Stimulated activated CD4-positive, alpha-beta T cell treated with anti-CD3 and anti-CD28 coated beads, Interleukin-2, amount 100 ng/mL, for 48 hours (primary cell): ENCODE data around the gene FCRL6.
A peak's percentile ranks its signal among the peaks of the same experiment; 100 is the strongest.

ENCODE experiments used
- DNase-seq, 2 donors: peaks; one replicate each; pipeline ENCODE4 v3.0.0-alpha.2; 2020

Gene FCRL6

GRCh38 chr1:159800177-159800930 lies 1.8 kb upstream of the FCRL6 start:
- no peak for DNase-seq

GRCh38 chr1:159803956-159804689 lies 2.0 kb downstream of the FCRL6 start:
- no peak for DNase-seq

DNA sequence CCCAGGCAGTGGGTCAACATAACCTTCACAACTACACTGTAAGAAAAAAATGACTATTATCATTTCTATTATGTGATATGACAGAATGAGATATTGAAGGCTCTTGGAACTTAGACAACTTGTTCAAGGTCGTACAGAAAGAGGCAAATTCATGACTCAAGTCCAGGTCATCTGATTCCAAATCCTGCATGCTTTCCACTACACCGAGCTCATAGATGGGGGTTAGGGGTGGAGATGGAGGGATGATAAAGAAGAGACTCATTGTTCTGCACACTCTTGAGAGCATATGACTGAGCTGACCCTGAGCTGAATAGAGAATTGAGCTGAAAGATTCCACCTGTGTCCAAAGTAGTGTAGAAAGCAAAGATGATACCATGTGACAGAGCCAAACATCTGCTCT lies 2.8 kb downstream of the FCRL6 start:
- DNase-seq, result no peak

GRCh38 chr1:159815926-159816325 lies 13.8 kb downstream of the FCRL6 start:
- no peak for DNase-seq

DNA sequence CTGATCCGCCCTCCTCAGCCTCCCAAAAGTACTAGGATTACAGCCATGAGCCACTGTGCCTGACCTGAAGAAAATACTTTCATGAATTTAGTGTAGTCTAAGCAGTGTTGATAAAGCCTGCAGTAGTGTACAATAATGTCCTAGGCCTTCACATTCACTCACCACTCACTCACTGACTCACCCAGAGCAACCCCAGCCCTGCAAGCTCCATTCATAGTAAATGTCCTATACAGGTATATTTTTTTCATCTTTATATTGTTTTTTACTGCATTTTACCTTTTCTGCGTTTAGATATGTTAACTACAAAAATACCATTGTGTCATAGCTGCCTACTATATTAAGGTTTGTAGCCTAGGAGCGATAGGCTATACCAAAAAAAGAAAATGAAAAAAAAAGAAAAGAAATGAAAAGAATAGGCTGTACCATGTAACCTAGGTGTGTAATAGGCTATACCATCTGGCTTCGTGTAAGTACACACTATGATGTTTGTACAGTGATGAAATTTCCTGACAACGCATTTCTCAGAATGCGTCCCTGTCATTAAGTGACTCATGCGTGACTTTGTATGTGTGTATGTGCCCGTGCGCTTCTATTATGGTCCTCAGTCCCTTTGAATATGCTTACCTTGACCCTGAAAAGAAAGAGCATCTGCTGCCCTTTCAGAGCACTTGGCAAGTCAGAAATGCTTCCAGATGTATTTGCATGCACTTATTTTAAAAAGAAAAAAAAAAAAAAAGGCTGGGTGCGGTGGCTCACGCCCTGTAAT lies 15.3 kb downstream of the FCRL6 start:
- DNase-seq, result no peak

- DNase-seq, result no peak
Observed at GRCh38 chr1:159821171-159821867, 19.2 kb downstream of the FCRL6 start.

GRCh38 chr1:159823406-159823805 lies 21.2 kb downstream of the FCRL6 start:
- no peak for DNase-seq

DNA sequence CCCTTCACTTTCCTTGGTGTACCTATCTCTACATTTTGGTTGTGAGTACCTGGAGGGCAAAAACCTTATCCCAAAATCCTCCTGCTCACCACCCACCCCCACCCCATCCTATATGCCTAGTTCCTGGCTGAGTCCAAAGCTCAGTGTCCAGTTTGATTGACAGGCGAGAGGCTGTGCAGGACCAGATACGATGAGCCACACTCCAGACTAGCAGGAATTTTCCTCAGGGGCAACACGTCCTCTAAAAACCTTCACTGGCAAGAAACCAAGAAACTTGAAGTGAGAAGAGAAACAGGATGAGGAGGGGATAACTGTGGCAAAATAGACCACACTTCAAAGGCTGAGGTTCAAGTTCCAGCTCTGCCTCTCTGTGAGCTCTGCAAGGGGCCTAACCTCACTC lies 23.4 kb downstream of the FCRL6 start:
- DNase-seq, result no peak

GRCh38 chr1:159826441-159827101 lies 24.4 kb downstream of the FCRL6 start, which contains the start of gene SLAMF8:
TSS of gene SLAMF8 (plus strand) at chr1:159826873. CDS start at chr1:159826899, 26 bp downstream.
- peak; percentile 22 to 23 for DNase-seq

DNA sequence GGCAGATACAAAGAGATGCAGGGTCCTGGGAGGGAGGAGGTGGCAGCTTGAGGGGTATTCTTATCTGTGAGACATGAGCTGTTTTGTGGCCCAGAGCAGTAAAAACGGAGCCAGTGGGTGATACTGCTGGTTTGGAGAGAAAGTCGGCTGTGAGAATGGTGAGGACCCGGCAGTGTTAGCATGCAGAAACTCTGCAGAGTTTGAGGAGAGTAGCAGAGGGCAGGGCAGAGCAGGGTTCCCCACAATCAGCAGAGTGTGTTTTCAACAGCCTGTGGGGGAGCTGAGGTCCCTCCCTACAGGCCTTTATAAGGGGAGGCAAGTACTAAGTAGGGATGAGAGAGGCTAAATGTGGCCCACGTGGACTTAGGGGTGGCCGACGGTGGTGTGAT lies 24.9 kb downstream of the FCRL6 start:
- no peak for DNase-seq

DNA sequence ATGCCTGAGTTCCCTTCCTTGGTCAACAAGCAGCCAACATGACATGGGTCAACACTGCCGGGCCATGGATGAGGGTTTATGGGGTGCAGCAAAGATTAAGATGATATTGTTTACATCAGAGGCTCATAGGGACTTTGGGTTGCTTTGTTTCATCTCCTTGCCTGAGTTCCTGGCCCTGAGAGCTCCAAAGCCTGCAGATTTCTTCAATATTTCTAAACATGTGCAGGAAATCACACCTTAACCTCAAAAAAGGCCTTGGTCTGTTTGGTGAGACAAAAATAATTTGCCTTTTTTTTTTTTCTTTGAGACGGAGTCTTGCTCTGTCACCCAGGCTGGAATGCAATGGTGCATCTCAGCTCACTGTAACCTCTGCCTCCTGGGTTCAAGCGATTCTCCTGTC lies 25.4 kb downstream of the FCRL6 start:
- DNase-seq, result no peak

DNA sequence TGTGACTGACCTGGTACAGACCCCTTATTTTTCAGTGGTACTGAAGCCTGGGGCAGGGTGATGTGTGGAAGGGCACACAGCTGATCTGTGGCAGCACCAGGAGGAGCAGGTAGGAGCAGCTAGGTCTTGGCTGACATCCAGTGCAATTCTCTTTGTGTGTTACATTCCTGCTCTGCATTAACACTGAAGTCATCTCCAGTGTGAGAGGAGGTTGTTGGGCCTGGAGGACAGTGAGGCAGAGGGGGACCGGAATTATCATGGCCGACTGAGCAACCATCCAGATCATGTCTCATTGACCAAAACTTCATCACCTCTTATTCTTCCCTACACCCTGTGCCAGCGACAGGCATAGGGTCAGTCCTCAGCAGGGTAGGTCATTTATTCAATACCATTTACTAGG lies 26.0 kb downstream of the FCRL6 start:
- no peak for DNase-seq

DNA sequence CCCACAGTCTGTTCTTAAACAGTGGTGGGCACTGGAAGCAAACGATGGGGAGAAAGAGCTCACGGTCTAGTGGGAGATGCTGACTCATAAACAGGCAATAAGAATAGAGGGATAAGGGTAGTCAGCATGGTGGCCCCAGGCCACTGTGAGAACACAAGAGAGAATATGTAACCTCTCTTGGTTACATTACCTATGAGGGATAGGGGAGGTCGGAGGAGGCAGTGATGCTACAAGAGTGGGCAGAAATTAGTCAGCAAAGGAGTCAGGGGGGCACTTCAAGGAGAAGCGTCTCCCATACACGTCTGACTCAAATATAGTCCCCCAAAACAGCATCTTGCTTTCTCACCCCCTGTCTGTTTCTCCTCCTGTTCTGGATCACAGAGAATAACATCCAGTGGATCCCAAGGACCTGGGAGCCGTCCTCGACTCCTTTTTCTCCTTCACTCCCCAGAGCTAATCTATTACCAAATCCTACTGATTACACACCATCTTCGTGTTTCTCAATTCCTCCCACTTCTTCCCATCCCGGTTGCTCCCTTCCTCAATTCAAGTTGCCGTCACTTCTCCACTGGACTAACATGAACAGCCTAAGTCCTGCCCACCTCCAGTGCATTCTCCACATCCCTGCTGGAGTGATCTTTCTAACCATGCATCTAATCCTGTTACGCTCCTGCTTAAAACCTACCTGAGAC lies 26.6 kb downstream of the FCRL6 start:
- DNase-seq, result no peak

DNA sequence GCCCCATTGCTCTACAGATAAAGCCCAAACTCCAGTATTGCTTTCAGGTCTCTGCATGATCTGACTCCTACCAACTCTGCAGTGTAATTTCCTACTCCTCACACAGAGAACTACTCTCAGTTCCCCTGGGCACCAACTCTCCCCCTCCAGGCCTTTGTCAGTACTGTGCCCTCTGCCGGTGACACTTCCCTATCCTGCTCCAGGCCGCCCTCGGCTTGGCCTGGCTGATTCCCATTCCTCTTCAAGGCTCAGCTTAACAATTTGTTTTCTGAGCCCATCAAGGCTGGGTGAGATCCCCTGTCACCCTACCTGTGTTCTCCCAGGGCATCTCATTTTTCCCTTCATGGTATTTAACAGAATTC lies 27.1 kb downstream of the FCRL6 start:
- DNase-seq, result no peak

- DNase-seq, result no peak
Observed at GRCh38 chr1:159829822-159830465, 27.8 kb downstream of the FCRL6 start.

DNA sequence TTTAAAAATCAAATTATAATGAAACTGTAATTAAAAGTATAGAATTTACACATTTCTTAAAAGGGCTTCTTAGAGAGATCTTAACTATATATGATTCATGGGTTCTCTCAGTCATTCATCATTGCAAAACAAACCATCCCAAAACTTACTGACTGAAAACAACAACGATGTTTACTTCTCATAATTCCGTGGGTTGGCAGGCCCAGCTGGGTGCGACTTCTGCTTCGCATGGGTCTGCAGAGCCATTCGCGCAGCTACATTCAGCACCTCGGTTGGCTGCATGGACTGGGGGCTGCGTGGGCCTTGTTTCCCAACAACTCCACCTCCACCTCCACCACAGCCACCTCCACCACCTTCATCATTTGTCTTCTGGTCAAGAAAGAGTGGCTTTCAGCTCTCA lies 28.6 kb downstream of the FCRL6 start:
- no peak for DNase-seq

GRCh38 chr1:159831412-159832141 lies 29.4 kb downstream of the FCRL6 start:
- no peak for DNase-seq

DNA sequence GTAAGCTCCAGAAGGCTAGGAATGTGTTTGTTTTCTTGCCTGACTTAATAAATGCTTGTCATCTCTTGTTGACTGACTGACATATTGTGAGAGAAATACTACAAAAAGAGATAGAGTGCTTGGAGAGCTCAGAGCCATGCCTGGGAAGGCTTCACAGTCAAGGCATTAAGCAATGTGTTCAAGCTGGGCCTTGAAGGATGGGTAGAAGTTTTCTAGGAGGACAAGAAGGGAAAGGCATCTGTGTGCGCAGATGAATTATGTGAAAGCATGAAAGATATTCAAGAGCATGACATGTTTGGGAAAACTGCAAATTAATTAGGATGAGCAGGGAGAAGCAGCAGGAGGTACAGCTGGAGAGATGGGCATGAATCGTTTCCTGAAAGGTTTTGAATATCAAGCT lies 30.1 kb downstream of the FCRL6 start:
- no peak for DNase-seq

- no peak for DNase-seq
Observed at GRCh38 chr1:159835356-159835755, 33.2 kb downstream of the FCRL6 start.

GRCh38 chr1:159835862-159836525 lies 33.8 kb downstream of the FCRL6 start:
- no peak for DNase-seq
